Pancreas (tissue), 10 donors: ENCODE data around the gene FRMD5. TPM values are rescaled to one million over a fixed set of nuclear protein-coding genes. Genes with fewer than 3 reads are reported as not detected.

Experiments
- ATAC-seq, 4 donors: fragments of 200-7000 bp; cut with Tn5 transposase; one replicate each; pipeline versions ENCODE4 v1.8.0 to v1.9.1; 2020; ENCODE audit warnings: mild to moderate bottlenecking in 4 of 4, moderate library complexity in 4 of 4
- DNase-seq, 6 donors: peaks; one replicate each; pipeline ENCODE4 v3.0.0-alpha.2; 2020
- FAIRE-seq: peaks from 2 replicates; lab custom pipeline; 2012; peaks lifted over from hg19 to GRCh38; lab: Jason Lieb, UNC
- H3K27ac ChIP-seq, 4 donors: fragments of 200-600 bp; sonication (generic); 1 replicate in 3 of 4; 2 replicates in 1 of 4; pipeline versions ENCODE4 v1.5.0 to v1.8.0; 2020
- H3K27me3 ChIP-seq, 4 donors: fragments of 200-600 bp; one replicate each; pipeline ENCODE4 v1.8.0; 2021
- H3K36me3 ChIP-seq, 3 donors: fragments of 200-600 bp; sonication (generic) in 1 of 3; one replicate each; pipeline versions ENCODE4 v1.5.0 to v1.8.0; 2020 to 2021
- H3K4me1 ChIP-seq, 3 donors: fragments of 200-600 bp; one replicate each; pipeline ENCODE4 v1.8.0; 2021
- H3K4me3 ChIP-seq, 4 donors: fragments of 200-600 bp; sonication (generic) in 2 of 4; one replicate each; pipeline versions ENCODE4 v1.5.0 to v1.8.0; 2020 to 2021
- H3K9me3 ChIP-seq, 4 donors: fragments of 200-600 bp; one replicate each; pipeline ENCODE4 v1.8.0; 2021
- CTCF ChIP-seq, 4 donors: fragments of 200-600 bp; sonication (generic) in 3 of 4; IDR thresholded peaks; one replicate each; pipeline versions ENCODE4 v1.5.0 to v1.8.0; 2021; ENCODE audit warnings: antibody characterized with exemption in 4 of 4
- WGBS, 2 donors: extraction: QIAGEN DNeasy Blood & Tissue Kit; methylation state at CpG; one replicate each; pipeline ENCODE4 v1.1.7; 2013; 5-methylcytosine and 5-hydroxymethylcytosine counted together
- intact Hi-C, 3 donors: fragments of 100-400 bp; cut with DNase I; formaldehyde crosslinking; loops; one replicate each; pipeline versions ENCODE4 v1.11.1 to v1.14.2; 2022
- polyA plus RNA-seq, 2 donors: library from polyadenylated mRNA; stranded (reverse); fragments of 200-250 nt; gene quantifications; one replicate each; pipeline ENCODE4 v1.2.3, GENCODE V29; 2013
- total RNA-seq, 6 donors: library from RNA; stranded (reverse); fragmentation: NEBNext Ultra II Directional in 4 of 6; extraction: Animal tissue kit (Norgen Biotek cat#: 25700) in 4 of 6; gene quantifications; one replicate each; pipeline versions ENCODE4 v1.2.1 to v1.2.4, GENCODE V29; 2021 to 2023
- donor health status: healthy with polysubstance abuse.
- donor health status: DM: no; HTN: no; CAD: no; lungs with moderate emphysema.
- donor health status: DM: no; HTN: no; CAD: no.
- donor health status: control.
- donor health status: control.
- donor health status: Bipolar disorder and iron deficiency.
- donor health status: DM: yes; HTN: yes; CAD: no.
- donor health status: DM: no; HTN: no; CAD: no.
- donor health status: DM: no; HTN: no; CAD: no.
- donor health status: DM: yes; HTN: yes; CAD: no.

FRMD5 gene
- total and polyA plus RNA-seq, 8 donors = 0.04 to 1.5 (median 0.35) TPM; not detected in 1

DNA sequence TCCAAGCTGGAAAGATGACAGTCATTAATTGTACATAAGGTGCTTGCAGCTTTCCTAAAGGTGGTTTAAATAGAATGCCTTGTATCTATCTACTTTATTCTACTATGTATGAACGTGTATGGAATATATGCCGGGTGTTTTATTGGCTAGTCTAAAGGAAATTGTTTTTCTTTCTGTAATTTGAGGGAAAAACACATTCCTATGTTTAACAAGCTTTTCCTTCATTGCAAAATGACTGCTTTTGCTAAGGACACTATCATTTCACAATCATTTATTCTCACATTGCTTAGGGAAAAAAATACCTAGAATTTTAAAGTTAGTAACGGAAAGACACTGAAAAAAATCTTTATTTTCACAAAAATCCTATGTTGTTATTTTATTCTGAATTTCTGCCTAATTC lies 226.5 kb downstream of the FRMD5 start:
- intact Hi-C loops = no loop called here
- WGBS, 2 donors = 43 to 56% methylated on average over 3 of the region's 3 CpGs
- no peak for FAIRE-seq

DNA sequence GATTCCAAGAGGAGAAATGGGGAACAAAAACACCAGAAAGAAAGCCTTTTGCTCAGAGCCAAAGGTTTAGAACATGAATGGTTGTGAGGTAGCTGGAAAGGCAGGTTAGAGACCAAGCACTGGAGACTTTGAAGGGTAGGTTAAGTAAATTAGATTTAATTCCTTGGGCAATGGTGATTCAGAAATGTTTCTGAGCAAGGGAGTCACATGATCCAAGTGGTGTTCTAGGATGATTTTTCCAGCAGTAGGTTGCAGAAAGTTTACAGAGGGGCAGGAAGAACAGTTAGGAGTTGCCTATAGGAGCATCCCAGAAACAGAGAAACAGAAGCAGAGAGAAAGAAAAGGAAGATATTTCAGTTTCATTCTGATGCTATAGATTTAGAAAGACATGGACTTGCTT lies 228.4 kb downstream of the FRMD5 start:
- DNase-seq (no peak), ATAC-seq (no peak), FAIRE-seq (no peak)
- Histone ChIP-seq H3K36me3 (no peaks in the 10 kb centered on the region), H3K27ac (no peak overlapping the region), H3K4me1 (no peaks in the 10 kb centered on the region), H3K4me3 (no peak overlapping the region), H3K9me3 (no peaks in the 10 kb centered on the region), H3K27me3 (no peaks in the 10 kb centered on the region)
- intact Hi-C loops = no loop called here
- no peak for TF ChIP-seq CTCF (IDR thresholded peaks at IDR 0.05)

More for the DNA sequence above, 226.5 kb downstream of the FRMD5 start:
- H3K4me1 ChIP-seq = no peaks in the 10 kb centered on the region
- no peaks in the 10 kb centered on the region for H3K9me3 ChIP-seq
- no peaks in the 10 kb centered on the region for H3K27me3 ChIP-seq
- H3K27ac ChIP-seq = no peak overlapping the region
- no peaks in the 10 kb centered on the region for H3K36me3 ChIP-seq
- no peak for TF ChIP-seq CTCF (IDR thresholded peaks at IDR 0.05)
- ATAC-seq (no peak), DNase-seq (no peak)
- no peak overlapping the region for H3K4me3 ChIP-seq

- ATAC-seq (no peak), FAIRE-seq (no peak)
- intact Hi-C loops = no loop called here
Measured at GRCh38 chr15:43958861-43959330, 236.2 kb downstream of the FRMD5 start.

GRCh38 chr15:43957724-43958123 lies 237.3 kb downstream of the FRMD5 start:
- WGBS, 2 donors = 92% methylated on average over 1 of the region's 1 CpG
- intact Hi-C loops = no loop called here
- FAIRE-seq = no peak

More at GRCh38 chr15:43958861-43959330, 236.2 kb downstream of the FRMD5 start:
- no peaks in the 10 kb centered on the region for H3K27me3 ChIP-seq
- no peaks in the 10 kb centered on the region for H3K9me3 ChIP-seq
- no peak overlapping the region for H3K27ac ChIP-seq
- DNase-seq = no peak
- TF ChIP-seq CTCF (IDR thresholded peaks at IDR 0.05) = no peak
- H3K4me1 ChIP-seq = no peaks in the 10 kb centered on the region
- WGBS, 2 donors = 49 to 62% methylated on average over 2 of the region's 2 CpGs
- no peak overlapping the region for H3K4me3 ChIP-seq
- no peaks in the 10 kb centered on the region for H3K36me3 ChIP-seq

More at GRCh38 chr15:43957724-43958123, 237.3 kb downstream of the FRMD5 start:
- Histone ChIP-seq H3K27ac (no peak overlapping the region), H3K4me1 (no peaks in the 10 kb centered on the region), H3K4me3 (no peak overlapping the region), H3K36me3 (no peaks in the 10 kb centered on the region), H3K9me3 (no peaks in the 10 kb centered on the region), H3K27me3 (no peaks in the 10 kb centered on the region)
- no peak for TF ChIP-seq CTCF (IDR thresholded peaks at IDR 0.05)
- DNase-seq (no peak), ATAC-seq (no peak)
